Measurements from ENCODE around the gene LGMN. TPM values are rescaled to one million over a fixed set of nuclear protein-coding genes. Genes with fewer than 3 reads are reported as not detected.
A peak's percentile ranks its signal among the peaks of the same experiment; 100 is the strongest.

Gene LGMN
- polyA plus RNA-seq, 3 donors = 1.7 to 3.3 (median 2.9) TPM

- Histone ChIP-seq H3K27ac (ENCODE audit: low read depth in 1 of 2, low read length in 2 of 2) (peak overlapping the region; percentile 90 to 98), H3K27me3 (ENCODE audit: control insufficient read depth in 2 of 2, insufficient read depth in 2 of 2, low read length in 2 of 2) (no peaks in the 10 kb centered on the region), H3K79me2 (ENCODE audit: insufficient read depth, low read length) (peaks cover 98% of the 10 kb centered on the region), H2AFZ (ENCODE audit: insufficient read depth, low read depth, low read length, poor library complexity, severe bottlenecking) (no peak overlapping the region), H3K9me3 (replicated peaks in 1 of 2; ENCODE audit: control insufficient read depth in 1 of 2, insufficient read depth in 1 of 2, low read length in 2 of 2) (no peaks in the 10 kb centered on the region), H4K20me1 (ENCODE audit: insufficient read depth, low read length) (peaks cover 81% of the 10 kb centered on the region), H3K36me3 (replicated peaks in 1 of 2; ENCODE audit: control insufficient read depth in 1 of 2, insufficient read depth in 2 of 2, low read length in 2 of 2) (peaks cover 56 to 71% of the 10 kb centered on the region in 2 donors), H3K4me2 (replicated peaks; ENCODE audit: extremely low read depth, low read length, poor library complexity, severe bottlenecking) (peak overlapping the region; percentile 89), H3K4me1 (ENCODE audit: control insufficient read depth in 1 of 2, insufficient read depth in 2 of 2, low read length in 2 of 2) (peaks cover 78 to 83% of the 10 kb centered on the region in 2 donors), H3K9ac (ENCODE audit: insufficient read depth, low read length, poor library complexity, severe bottlenecking) (peak overlapping the region; percentile 91), H3K4me3 (replicated peaks in 1 of 3; ENCODE audit: low read depth in 2 of 3, low read length in 3 of 3) (peak overlapping the region in 1 of 3 experiments; percentile 96)
- peaks cover 0 to 2% (median 0%) of the 10 kb centered on the region in 3 donors for H3K27me3 Mint-ChIP-seq (ENCODE audit: low read depth in 3 of 3)
- DNase-seq = peak; percentile 75 to 84 (median 78)
- H3K27ac Mint-ChIP-seq = peak overlapping the region; percentile 100
- H3K4me1 Mint-ChIP-seq = peaks cover 81% of the 10 kb centered on the region
- peak overlapping the region; percentile 100 for H3K4me3 Mint-ChIP-seq
- WGBS (ENCODE audit: insufficient coverage) = 6% methylated on average over 10 of the region's 13 CpGs
- peaks cover 0 to 5% (median 0%) of the 10 kb centered on the region in 7 donors for H3K9me3 Mint-ChIP-seq
- intact Hi-C loops (cut with micrococcal nuclease) = loop anchor here (2.0 to 10.0 kb wide), 3 partner anchors 71 to 143 kb away; partner anchors contain the start of gene RIN3 (in 1 of the 2)
- TF ChIP-seq, protein P1, sequence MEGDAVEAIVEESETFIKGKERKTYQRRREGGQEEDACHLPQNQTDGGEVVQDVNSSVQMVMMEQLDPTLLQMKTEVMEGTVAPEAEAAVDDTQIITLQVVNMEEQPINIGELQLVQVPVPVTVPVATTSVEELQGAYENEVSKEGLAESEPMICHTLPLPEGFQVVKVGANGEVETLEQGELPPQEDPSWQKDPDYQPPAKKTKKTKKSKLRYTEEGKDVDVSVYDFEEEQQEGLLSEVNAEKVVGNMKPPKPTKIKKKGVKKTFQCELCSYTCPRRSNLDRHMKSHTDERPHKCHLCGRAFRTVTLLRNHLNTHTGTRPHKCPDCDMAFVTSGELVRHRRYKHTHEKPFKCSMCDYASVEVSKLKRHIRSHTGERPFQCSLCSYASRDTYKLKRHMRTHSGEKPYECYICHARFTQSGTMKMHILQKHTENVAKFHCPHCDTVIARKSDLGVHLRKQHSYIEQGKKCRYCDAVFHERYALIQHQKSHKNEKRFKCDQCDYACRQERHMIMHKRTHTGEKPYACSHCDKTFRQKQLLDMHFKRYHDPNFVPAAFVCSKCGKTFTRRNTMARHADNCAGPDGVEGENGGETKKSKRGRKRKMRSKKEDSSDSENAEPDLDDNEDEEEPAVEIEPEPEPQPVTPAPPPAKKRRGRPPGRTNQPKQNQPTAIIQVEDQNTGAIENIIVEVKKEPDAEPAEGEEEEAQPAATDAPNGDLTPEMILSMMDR (IDR thresholded peaks at IDR 0.05) = no peak
- peaks cover 84 to 91% of the 10 kb centered on the region in 2 donors for H3K36me3 Mint-ChIP-seq
These were observed 90.8 kb downstream of the LGMN start for GRCh38 chr14:92657457-92658142.

DNA sequence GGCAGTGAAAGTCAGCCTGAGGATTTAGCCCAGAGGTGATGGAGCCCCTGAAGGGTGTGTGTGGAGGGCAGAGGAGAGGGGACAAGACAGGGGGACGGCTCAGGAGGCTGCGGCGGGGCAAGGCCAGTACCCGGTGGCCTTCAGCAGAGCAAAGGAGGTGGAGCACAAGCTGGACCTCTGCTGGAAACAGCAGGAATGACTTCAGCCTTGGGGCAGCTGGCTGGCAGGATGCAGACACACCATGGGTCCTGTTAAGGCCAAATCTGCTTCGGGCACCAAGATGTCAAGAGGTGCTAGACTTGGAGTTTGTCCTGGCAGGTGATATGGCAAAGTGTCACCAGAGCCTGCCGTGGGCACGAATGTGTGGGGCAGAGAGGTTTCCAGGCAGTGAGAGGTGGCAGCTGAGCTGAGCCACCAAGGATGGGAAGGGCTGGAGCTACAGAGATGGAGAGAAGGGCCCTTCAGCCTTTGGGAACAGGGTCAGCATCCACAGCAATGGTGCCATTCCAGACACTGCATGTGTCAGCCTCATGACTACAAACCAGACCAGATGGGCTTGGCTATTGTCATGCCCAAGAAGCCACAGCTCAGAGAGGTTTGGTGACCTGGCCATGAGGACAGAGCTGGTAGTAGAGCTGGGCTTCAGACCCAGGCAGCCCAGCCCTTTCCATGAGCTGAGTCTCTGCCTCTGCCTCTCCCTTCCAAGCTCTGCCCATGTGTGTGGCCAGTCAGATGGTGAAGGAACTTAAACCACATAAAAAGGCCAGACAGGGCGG is 91.9 kb downstream of the LGMN start:
- H3K27ac Mint-ChIP-seq = peak overlapping the region; percentile 100
- Histone ChIP-seq H3K36me3 (replicated peaks in 1 of 2; ENCODE audit: control insufficient read depth in 1 of 2, insufficient read depth in 2 of 2, low read length in 2 of 2) (peaks cover 45 to 64% of the 10 kb centered on the region in 2 donors), H3K4me2 (replicated peaks; ENCODE audit: extremely low read depth, low read length, poor library complexity, severe bottlenecking) (peak overlapping the region; percentile 89), H4K20me1 (ENCODE audit: insufficient read depth, low read length) (peaks cover 79% of the 10 kb centered on the region), H2AFZ (ENCODE audit: insufficient read depth, low read depth, low read length, poor library complexity, severe bottlenecking) (no peak overlapping the region), H3K79me2 (ENCODE audit: insufficient read depth, low read length) (peaks cover 96% of the 10 kb centered on the region), H3K27ac (ENCODE audit: low read depth in 1 of 2, low read length in 2 of 2) (peak overlapping the region; percentile 90 to 98), H3K27me3 (ENCODE audit: control insufficient read depth in 2 of 2, insufficient read depth in 2 of 2, low read length in 2 of 2) (no peaks in the 10 kb centered on the region), H3K9ac (ENCODE audit: insufficient read depth, low read length, poor library complexity, severe bottlenecking) (peak overlapping the region; percentile 91), H3K4me3 (replicated peaks in 1 of 3; ENCODE audit: low read depth in 2 of 3, low read length in 3 of 3) (peak overlapping the region; percentile 89 to 96 (median 96)), H3K4me1 (ENCODE audit: control insufficient read depth in 1 of 2, insufficient read depth in 2 of 2, low read length in 2 of 2) (peaks cover 71 to 82% of the 10 kb centered on the region in 2 donors), H3K9me3 (replicated peaks in 1 of 2; ENCODE audit: control insufficient read depth in 1 of 2, insufficient read depth in 1 of 2, low read length in 2 of 2) (no peaks in the 10 kb centered on the region)
- H3K27me3 Mint-ChIP-seq (ENCODE audit: low read depth in 3 of 3) = peaks cover 0 to 2% (median 0%) of the 10 kb centered on the region in 3 donors
- intact Hi-C loops (cut with micrococcal nuclease) = loop anchor here (2.0 to 10.0 kb wide), 3 partner anchors 70 to 142 kb away; partner anchors contain the start of gene RIN3 (in 1 of the 2)
- TF ChIP-seq, protein P1 (IDR thresholded peaks at IDR 0.05) = peak; percentile 54
- peaks cover 0 to 5% (median 0%) of the 10 kb centered on the region in 7 donors for H3K9me3 Mint-ChIP-seq
- peak in 2 of 3 donors; percentile 47 to 57 for DNase-seq
- peaks cover 73 to 85% of the 10 kb centered on the region in 2 donors for H3K36me3 Mint-ChIP-seq
- peak overlapping the region; percentile 100 for H3K4me3 Mint-ChIP-seq
- WGBS (ENCODE audit: insufficient coverage) = 59% methylated on average over 8 of the region's 8 CpGs
- H3K4me1 Mint-ChIP-seq = peaks cover 70% of the 10 kb centered on the region
